H1 (cell line): ENCODE measurements around the gene PCNX4. TPM values are rescaled to one million over a fixed set of nuclear protein-coding genes. Genes with fewer than 3 reads are reported as not detected.

Experiments
- PHF8 ChIP-seq: fragments of 200-600 bp; sonication (generic); conservative IDR thresholded peaks from 2 replicates; pipeline ENCODE4 v1.7.1; 2012; ENCODE audit warnings: low read depth, mild to moderate bottlenecking, inconsistent platforms, low read length, moderate library complexity
- polyA plus RNA-seq, 7 experiments: library from polyadenylated mRNA; depleted of rRNA in 3 of 7; stranded (reverse) in 5 of 7; unstranded in 2 of 7; fragments of >200 nt in 5 of 7; fragments of 200-250 nt in 2 of 7; gene quantifications; 1 replicate in 5 of 7; 2 replicates in 1 of 7; 4 replicates in 1 of 7; pipeline versions ENCODE4 v1.2.1 to v1.2.3, GENCODE V29; 2011 to 2013; ENCODE audit warnings: missing spikeins in 2 of 7, mixed read lengths in 2 of 7
- total RNA-seq: library from RNA; stranded (reverse); fragmentation: NEBNext Ultra II Directional; extraction: Animal tissue kit (Norgen Biotek cat#: 25700); gene quantifications from 2 replicates; pipeline ENCODE4 v1.2.1, GENCODE V29; 2021

PCNX4 gene
- total and polyA plus RNA-seq, 2 of the 8 experiments (the other 6 are each of a cell fraction or from before 2014, with no cell fraction given): 28.4 to 35.5 TPM

- TF ChIP-seq PHF8: no peak
Observed at GRCh38 chr14:60102389-60102788, 10.7 kb downstream of the PCNX4 start (continued).
